HepG2 (cell line): ENCODE results near the gene CEP20. TPM values are rescaled to one million over a fixed set of nuclear protein-coding genes. Genes with fewer than 3 reads are reported as not detected.

Experiments
- ADNP ChIP-seq: sonication (generic); formaldehyde crosslinking; IDR thresholded peaks from 2 replicates; pipeline ENCODE4 v1.4.0; 2020; ENCODE audit warnings: missing genetic modification reagents
- ATF6 ChIP-seq: sonication (generic); formaldehyde crosslinking; conservative IDR thresholded peaks from 2 replicates; pipeline ENCODE4 v1.4.0; 2020; ENCODE audit warnings: missing genetic modification reagents
- DNMT1 ChIP-seq: sonication (generic); formaldehyde crosslinking; IDR thresholded peaks from 2 replicates; pipeline ENCODE4 v1.5.1; 2020; ENCODE audit warnings: mild to moderate bottlenecking, missing genetic modification reagents
- GPBP1L1 ChIP-seq: sonication (generic); formaldehyde crosslinking; IDR thresholded peaks from 2 replicates; pipeline ENCODE4 v1.5.0; 2020; ENCODE audit warnings: mild to moderate bottlenecking, missing genetic modification reagents
- IRX3 ChIP-seq: sonication (generic); formaldehyde crosslinking; IDR thresholded peaks from 2 replicates; pipeline ENCODE4 v1.8.1; 2023; ENCODE audit warnings: mild to moderate bottlenecking, low read depth, missing genetic modification reagents, borderline replicate concordance
- MTERF4 ChIP-seq: sonication (generic); formaldehyde crosslinking; IDR thresholded peaks from 2 replicates; pipeline ENCODE4 v1.8.0; 2023; ENCODE audit warnings: mild to moderate bottlenecking, missing genetic modification reagents
- NKX3-1 ChIP-seq: sonication (generic); formaldehyde crosslinking; IDR thresholded peaks from 2 replicates; pipeline ENCODE4 v1.5.0; 2020; ENCODE audit warnings: missing genetic modification reagents
- PPARG ChIP-seq: conservative IDR thresholded peaks from 2 replicates; pipeline ENCODE4 v1.6.1; 2016; ENCODE audit warnings: missing biosample characterization, missing genetic modification reagents
- RARA ChIP-seq: IDR thresholded peaks from 2 replicates; pipeline ENCODE4 v1.6.1; 2016; ENCODE audit warnings: missing genetic modification reagents, missing compliant biosample characterization
- RARG ChIP-seq: sonication (generic); formaldehyde crosslinking; IDR thresholded peaks from 2 replicates; pipeline ENCODE4 v1.4.0; 2020; ENCODE audit warnings: low read depth, mild to moderate bottlenecking, missing genetic modification reagents
- SATB2 ChIP-seq: sonication (generic); formaldehyde crosslinking; IDR thresholded peaks from 2 replicates; pipeline ENCODE4 v1.5.0; 2020; ENCODE audit warnings: missing genetic modification reagents
- SIX1 ChIP-seq: sonication (generic); formaldehyde crosslinking; IDR thresholded peaks from 2 replicates; pipeline ENCODE4 v1.4.0; 2020; ENCODE audit warnings: missing genetic modification reagents, borderline replicate concordance
- SRSF9 ChIP-seq: fragments of 200-400 bp; formaldehyde crosslinking; IDR thresholded peaks from 2 replicates; pipeline ENCODE4 v1.6.1; 2018; ENCODE audit warnings: borderline replicate concordance, mild to moderate bottlenecking, low read depth, low read length; ENCODE audit not compliant: insufficient read depth, poor library complexity, severe bottlenecking
- TFAP4 ChIP-seq: sonication (generic); IDR thresholded peaks from 2 replicates; pipeline ENCODE4 v1.6.1; 2016; ENCODE audit warnings: low read depth, borderline replicate concordance
- ZBTB38 ChIP-seq: sonication (generic); formaldehyde crosslinking; IDR thresholded peaks from 2 replicates; pipeline ENCODE4 v1.5.1; 2020; ENCODE audit warnings: mild to moderate bottlenecking, missing genetic modification reagents
- ZBTB8A ChIP-seq: sonication (generic); formaldehyde crosslinking; IDR thresholded peaks from 2 replicates; pipeline ENCODE4 v1.4.0; 2020; ENCODE audit warnings: mild to moderate bottlenecking, low read depth, missing genetic modification reagents, borderline replicate concordance
- ZMYM4 ChIP-seq: sonication (generic); formaldehyde crosslinking; IDR thresholded peaks from 2 replicates; pipeline ENCODE4 v1.8.1; 2023; ENCODE audit warnings: mild to moderate bottlenecking, missing genetic modification reagents
- ZNF101 ChIP-seq: sonication (generic); formaldehyde crosslinking; IDR thresholded peaks from 2 replicates; pipeline ENCODE4 v1.4.0; 2020; ENCODE audit warnings: mild to moderate bottlenecking, low read depth, missing genetic modification reagents, borderline replicate concordance
- ZNF230 ChIP-seq: sonication (generic); formaldehyde crosslinking; IDR thresholded peaks from 2 replicates; pipeline ENCODE4 v1.4.0; 2020; ENCODE audit warnings: mild to moderate bottlenecking, missing genetic modification reagents
- ZNF275 ChIP-seq: sonication (generic); formaldehyde crosslinking; IDR thresholded peaks from 2 replicates; pipeline ENCODE4 v1.8.0; 2022; ENCODE audit warnings: missing genetic modification reagents, mild to moderate bottlenecking, inconsistent platforms, borderline replicate concordance
- ZNF276 ChIP-seq: sonication (generic); formaldehyde crosslinking; IDR thresholded peaks from 2 replicates; pipeline ENCODE4 v1.4.0; 2020; ENCODE audit warnings: mild to moderate bottlenecking, low read depth, missing genetic modification reagents
- ZNF598 ChIP-seq: sonication (generic); formaldehyde crosslinking; IDR thresholded peaks from 2 replicates; pipeline ENCODE4 v1.5.1; 2020; ENCODE audit warnings: mild to moderate bottlenecking, missing genetic modification reagents, borderline replicate concordance
- polyA plus RNA-seq, 8 experiments: library from polyadenylated mRNA; depleted of rRNA in 3 of 8; stranded (reverse) in 7 of 8; unstranded in 1 of 8; fragments of >200 nt; fragmentation: Illumina TruSeq in 4 of 8; extraction: Trizol in 4 of 8; gene quantifications; 2 replicates each; pipeline versions ENCODE4 v1.2.1 to v1.2.3, GENCODE V29; 2011 to 2016; ENCODE audit warnings: low read depth in 4 of 8, missing spikeins in 1 of 8, mixed read lengths in 1 of 8; ENCODE audit not compliant: insufficient read depth in 1 of 8
- total RNA-seq, 5 experiments: library from RNA; depleted of rRNA; stranded (reverse); fragments of >200 nt; fragmentation: Illumina TruSeq; extraction: Trizol; gene quantifications; 2 replicates each; pipeline ENCODE4 v1.2.3, GENCODE V29; 2016; ENCODE audit warnings: low read depth in 1 of 5

Gene CEP20
- total and polyA plus RNA-seq, 2 of the 13 experiments (the other 11 are each of a cell fraction or from before 2014, with no cell fraction given): 53.0 to 54.1 TPM

GRCh38 chr16:15899538-15900100 lies 11.2 kb upstream of the CEP20 start (continued):
- TF ChIP-seq DNMT1: peak; percentile 51; the same call in 1 of the 2 replicates
- TF ChIP-seq RARG (CRISPR knock-in tag): no peak
- TF ChIP-seq ZNF230 (CRISPR knock-in tag): no peak
- no peak for TF ChIP-seq MTERF4 (CRISPR knock-in tag)
- TF ChIP-seq IRX3 (CRISPR knock-in tag): no peak
- TF ChIP-seq ZNF276: no peak
- TF ChIP-seq RARA: peak; percentile 86
- TF ChIP-seq SATB2 (CRISPR knock-in tag): no peak
- no peak for TF ChIP-seq ZMYM4 (CRISPR knock-in tag)
- TF ChIP-seq ATF6: no peak
- no peak for TF ChIP-seq ZBTB8A (CRISPR knock-in tag)
- no peak for TF ChIP-seq ZNF598 (CRISPR knock-in tag)
- TF ChIP-seq ADNP (CRISPR knock-in tag): no peak
- TF ChIP-seq SRSF9: no peak
- TF ChIP-seq ZNF275 (CRISPR knock-in tag): no peak
- peak; percentile 93 for TF ChIP-seq PPARG
- TF ChIP-seq SIX1 (CRISPR knock-in tag): no peak
- no peak for TF ChIP-seq ZNF101
- peak; percentile 58; the same call in 1 of the 2 replicates for TF ChIP-seq ZBTB38 (CRISPR knock-in tag)
- peak; percentile 45; the same call in 1 of the 2 replicates for TF ChIP-seq TFAP4
- TF ChIP-seq NKX3-1 (CRISPR knock-in tag): no peak
- TF ChIP-seq GPBP1L1 (CRISPR knock-in tag): no peak
